Stimulated activated CD4-positive, alpha-beta T cell treated with anti-CD3 and anti-CD28 coated beads, Interleukin-1b, Interleukin-23, amount 100 ng/mL, for 24 hours (primary cell): ENCODE measurements around the gene ZNF283.

Source experiments
- DNase-seq, 4 experiments: peaks; one replicate each; pipeline ENCODE4 v3.0.0-alpha.2; 2020; ENCODE audit warnings: low read depth in 4 of 4, low spot score in 1 of 4

Gene ZNF283

GRCh38 chr19:43826787-43827754 lies at the start of gene ZNF283:
TSS of gene ZNF283 (plus strand) at chr19:43827321. CDS start at chr19:43833505, 6,184 bp downstream.
- DNase-seq = peak; percentile 60 to 82 (median 73)

- no peak for DNase-seq
Measured at GRCh38 chr19:43778651-43779050, 48.5 kb upstream of the ZNF283 start.

GRCh38 chr19:43779147-43779819 lies 47.8 kb upstream of the ZNF283 start:
- no peak for DNase-seq

- DNase-seq = no peak
Measured at GRCh38 chr19:43779820-43780219, 47.3 kb upstream of the ZNF283 start.

- DNase-seq = peak; percentile 46 to 78 (median 50)
Measured at GRCh38 chr19:43780706-43781525, 46.2 kb upstream of the ZNF283 start, which contains the start of gene KCNN4. TSS of gene KCNN4 (minus strand) at chr19:43780973. CDS start at chr19:43780861, 112 bp downstream.

- DNase-seq = no peak
Measured at GRCh38 chr19:43781630-43782310, 45.4 kb upstream of the ZNF283 start.

- DNase-seq = no peak
Measured at GRCh38 chr19:43782311-43782660, 44.8 kb upstream of the ZNF283 start.

GRCh38 chr19:43782689-43783231 lies 44.4 kb upstream of the ZNF283 start:
- DNase-seq = no peak

GRCh38 chr19:43783636-43784035 lies 43.5 kb upstream of the ZNF283 start:
- DNase-seq = no peak

- DNase-seq = peak in 2 of 4 experiments; percentile 57 to 69
Measured at GRCh38 chr19:43784241-43784980, 42.7 kb upstream of the ZNF283 start.

GRCh38 chr19:43784981-43785808 lies 41.9 kb upstream of the ZNF283 start:
- DNase-seq = no peak

- DNase-seq = no peak
Measured at GRCh38 chr19:43786665-43787064, 40.5 kb upstream of the ZNF283 start.

GRCh38 chr19:43789029-43789428 lies 38.1 kb upstream of the ZNF283 start:
- no peak for DNase-seq

- no peak for DNase-seq
Measured at GRCh38 chr19:43790587-43790986, 36.5 kb upstream of the ZNF283 start.

GRCh38 chr19:43797118-43797517 lies 30.0 kb upstream of the ZNF283 start:
- DNase-seq = no peak

GRCh38 chr19:43797556-43797955 lies 29.6 kb upstream of the ZNF283 start:
- DNase-seq = no peak

- no peak for DNase-seq
Measured at GRCh38 chr19:43798026-43798545, 29.0 kb upstream of the ZNF283 start.
